Measurements from ENCODE around the gene DGKA.
"Not testable (repeated sequence)": the region's sequence is repeated elsewhere in the genome, so short reads cannot be mapped to it uniquely, and the experiment has no call there.

DGKA gene

GRCh38 chr12:55999999-56000540, 69.1 kb downstream of the DGKA start:
- not testable (repeated sequence) for DNase-seq

- DNase-seq: no peak
These were observed 70.6 kb downstream of the DGKA start for GRCh38 chr12:56001487-56002100.

DNA sequence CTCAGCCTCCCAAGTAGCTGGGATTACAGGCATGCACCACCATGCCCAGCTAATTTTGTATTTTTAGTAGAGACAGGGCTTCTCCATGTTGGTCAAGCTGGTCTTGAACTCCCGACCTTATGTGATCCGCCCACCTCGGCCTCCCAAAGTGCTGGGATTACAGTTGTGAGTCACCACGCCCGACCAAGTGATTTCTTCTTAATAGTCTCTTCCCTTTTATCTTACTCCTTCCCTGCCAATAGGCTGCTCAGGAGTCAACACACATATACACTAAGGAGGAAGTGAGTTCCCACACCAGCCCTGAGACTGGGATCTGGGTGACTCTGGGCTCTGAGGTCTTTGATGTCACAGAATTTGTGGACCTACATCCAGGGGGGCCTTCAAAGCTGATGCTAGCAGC, 72.4 kb downstream of the DGKA start:
- DNase-seq: not testable (repeated sequence)

Measured in fibroblast of skin of scalp (primary cell).